Esophagus squamous epithelium (tissue), 5 donors: ENCODE measurements around the gene SURF1. TPM values are rescaled to one million over a fixed set of nuclear protein-coding genes. Genes with fewer than 3 reads are reported as not detected.
"Not testable (repeated sequence)": the region's sequence is repeated elsewhere in the genome, so short reads cannot be mapped to it uniquely, and the experiment has no call there.

Experiments used
- DNase-seq: peaks from one replicate; lab custom pipeline; 2025; lab: John Stamatoyannopoulos, UW
- H3K27ac ChIP-seq, 4 donors: fragments of 200-600 bp; sonication (generic); one replicate each; pipeline ENCODE4 v1.5.1; 2016 to 2019; ENCODE audit warnings: mild to moderate bottlenecking in 1 of 4
- H3K27me3 ChIP-seq, 4 donors: fragments of 200-600 bp; sonication (generic); 1 replicate in 3 of 4; 2 replicates in 1 of 4; pipeline versions ENCODE4 v1.5.1 to v1.6.0; 2017 to 2021; ENCODE audit warnings: antibody characterized with exemption in 1 of 4
- H3K36me3 ChIP-seq, 3 donors: fragments of 200-600 bp; sonication (generic); one replicate each; pipeline ENCODE4 v1.5.1; 2016 to 2019
- H3K4me1 ChIP-seq, 3 donors: fragments of 200-600 bp; sonication (generic); one replicate each; pipeline ENCODE4 v1.5.1; 2017 to 2019
- H3K4me3 ChIP-seq, 4 donors: fragments of 200-600 bp; sonication (generic); 1 replicate in 3 of 4; 2 replicates in 1 of 4; pipeline ENCODE4 v1.5.1; 2016 to 2019; ENCODE audit warnings: mild to moderate bottlenecking in 2 of 4, moderate library complexity in 1 of 4
- H3K9me3 ChIP-seq, 3 donors: fragments of 200-600 bp; sonication (generic); one replicate each; pipeline ENCODE4 v1.5.1; 2016 to 2019
- POLR2A ChIP-seq, 4 donors: fragments of 450-650 bp; IDR thresholded peaks; one replicate each; pipeline ENCODE4 v1.6.1; 2017; ENCODE audit warnings: antibody characterized with exemption in 4 of 4, mild to moderate bottlenecking in 4 of 4, moderate library complexity in 3 of 4
- WGBS, 2 donors: methylation state at CpG; one replicate each; pipeline ENCODE4 v1.1.5; 2018; 5-methylcytosine and 5-hydroxymethylcytosine counted together
- intact Hi-C: fragments of 100-400 bp; cut with DNase I; formaldehyde crosslinking; loops from one replicate; pipeline ENCODE4 v1.15.0; 2022
- total RNA-seq, 4 donors: library from RNA; depleted of rRNA; stranded (reverse); fragments of >200 nt; gene quantifications; one replicate each; pipeline ENCODE4 v1.1.0, GENCODE V29; 2016
- TF ChIP-seq, protein P1 (sequence below), 6 experiments: fragments of 450-650 bp in 4 of 6; fragments of 200-600 bp in 2 of 6; sonication (generic) in 2 of 6; IDR thresholded peaks; one replicate each; pipeline ENCODE4 v1.5.1; 2016 to 2019; ENCODE audit warnings: antibody characterized with exemption in 6 of 6, mild to moderate bottlenecking in 4 of 6, moderate library complexity in 4 of 6
- donor health status: DM: yes; HTN: yes; CAD: no.

Gene SURF1
- total RNA-seq, 4 donors from 2014 or later = 18.2 to 44.7 (median 32.0) TPM

DNA sequence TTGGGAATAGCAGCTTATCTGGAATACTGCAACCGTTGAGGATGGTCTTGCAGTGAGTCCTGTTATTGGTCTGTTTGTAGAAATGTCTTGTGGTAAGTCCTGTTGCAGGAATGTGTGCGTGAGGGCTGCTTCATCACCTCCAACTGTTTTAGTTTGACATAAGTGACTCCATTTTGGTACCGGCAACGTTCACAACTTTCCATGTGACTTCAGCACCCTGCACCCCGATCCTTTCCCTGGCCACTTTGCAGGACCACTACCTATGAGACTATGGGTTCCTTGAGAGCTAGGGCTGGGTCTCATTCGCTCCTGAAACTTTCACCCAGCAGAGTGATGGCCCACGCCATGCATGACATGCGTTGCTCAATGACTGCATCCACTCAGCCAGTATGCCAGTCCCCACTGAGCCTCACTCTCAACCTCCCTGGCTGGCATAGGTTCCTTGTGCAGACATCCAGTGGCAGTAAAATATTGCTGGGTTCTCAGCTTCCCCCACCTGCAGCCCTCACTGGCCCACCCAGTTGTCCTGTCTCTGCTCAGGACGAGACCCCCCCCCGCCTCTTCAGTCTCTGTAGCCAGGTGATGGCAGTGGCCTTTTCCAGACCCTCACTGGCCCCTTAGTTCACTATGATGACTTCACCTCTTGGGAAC, 28.3 kb downstream of the SURF1 start:
- intact Hi-C loops = no loop called here
- 86 to 92% methylated on average over 9 of the region's 10 CpGs for WGBS, 2 donors
- Histone ChIP-seq H3K9me3 (no peaks in the 10 kb centered on the region), H3K4me3 (no peak overlapping the region), H3K4me1 (peaks cover 0 to 19% (median 0%) of the 10 kb centered on the region in 3 donors), H3K27me3 (no peaks in the 10 kb centered on the region), H3K36me3 (peaks cover 18 to 34% (median 21%) of the 10 kb centered on the region in 3 donors), H3K27ac (no peak overlapping the region)
- DNase-seq = no peak
- no peak for TF ChIP-seq POLR2A (IDR thresholded peaks at IDR 0.05)
- TF ChIP-seq, protein P1, sequence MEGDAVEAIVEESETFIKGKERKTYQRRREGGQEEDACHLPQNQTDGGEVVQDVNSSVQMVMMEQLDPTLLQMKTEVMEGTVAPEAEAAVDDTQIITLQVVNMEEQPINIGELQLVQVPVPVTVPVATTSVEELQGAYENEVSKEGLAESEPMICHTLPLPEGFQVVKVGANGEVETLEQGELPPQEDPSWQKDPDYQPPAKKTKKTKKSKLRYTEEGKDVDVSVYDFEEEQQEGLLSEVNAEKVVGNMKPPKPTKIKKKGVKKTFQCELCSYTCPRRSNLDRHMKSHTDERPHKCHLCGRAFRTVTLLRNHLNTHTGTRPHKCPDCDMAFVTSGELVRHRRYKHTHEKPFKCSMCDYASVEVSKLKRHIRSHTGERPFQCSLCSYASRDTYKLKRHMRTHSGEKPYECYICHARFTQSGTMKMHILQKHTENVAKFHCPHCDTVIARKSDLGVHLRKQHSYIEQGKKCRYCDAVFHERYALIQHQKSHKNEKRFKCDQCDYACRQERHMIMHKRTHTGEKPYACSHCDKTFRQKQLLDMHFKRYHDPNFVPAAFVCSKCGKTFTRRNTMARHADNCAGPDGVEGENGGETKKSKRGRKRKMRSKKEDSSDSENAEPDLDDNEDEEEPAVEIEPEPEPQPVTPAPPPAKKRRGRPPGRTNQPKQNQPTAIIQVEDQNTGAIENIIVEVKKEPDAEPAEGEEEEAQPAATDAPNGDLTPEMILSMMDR (IDR thresholded peaks at IDR 0.05) = no peak

DNA sequence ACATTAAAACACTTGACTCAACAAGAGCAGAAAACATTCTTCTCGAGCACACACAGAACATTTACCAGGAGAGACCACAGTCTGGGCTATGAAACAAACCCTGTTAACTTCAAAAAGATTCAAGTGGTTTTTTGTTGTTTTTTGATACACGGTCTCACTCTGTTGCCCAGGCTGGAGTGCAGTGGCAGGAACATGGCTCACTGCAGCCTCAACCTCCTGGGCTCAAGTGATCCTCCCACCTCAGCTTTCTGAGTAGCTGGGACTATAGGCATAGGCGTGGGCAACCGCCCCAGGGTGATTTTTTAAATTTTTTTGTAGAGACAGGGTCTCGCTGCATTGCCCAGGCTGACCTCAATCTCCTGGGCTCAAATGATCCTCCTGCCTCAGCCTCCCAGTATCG, 29.3 kb downstream of the SURF1 start:
- DNase-seq, H3K4me3 ChIP-seq, H3K9me3 ChIP-seq, intact Hi-C loops, H3K27me3 ChIP-seq, H3K27ac ChIP-seq: not testable (repeated sequence)
- WGBS, 2 donors = 90 to 92% methylated on average over 4 to 6 of the region's 6 CpGs
- Histone ChIP-seq H3K4me1 (peaks cover 0 to 13% (median 0%) of the 10 kb centered on the region in 3 donors), H3K36me3 (peaks cover 12 to 25% (median 12%) of the 10 kb centered on the region in 3 donors)

DNA sequence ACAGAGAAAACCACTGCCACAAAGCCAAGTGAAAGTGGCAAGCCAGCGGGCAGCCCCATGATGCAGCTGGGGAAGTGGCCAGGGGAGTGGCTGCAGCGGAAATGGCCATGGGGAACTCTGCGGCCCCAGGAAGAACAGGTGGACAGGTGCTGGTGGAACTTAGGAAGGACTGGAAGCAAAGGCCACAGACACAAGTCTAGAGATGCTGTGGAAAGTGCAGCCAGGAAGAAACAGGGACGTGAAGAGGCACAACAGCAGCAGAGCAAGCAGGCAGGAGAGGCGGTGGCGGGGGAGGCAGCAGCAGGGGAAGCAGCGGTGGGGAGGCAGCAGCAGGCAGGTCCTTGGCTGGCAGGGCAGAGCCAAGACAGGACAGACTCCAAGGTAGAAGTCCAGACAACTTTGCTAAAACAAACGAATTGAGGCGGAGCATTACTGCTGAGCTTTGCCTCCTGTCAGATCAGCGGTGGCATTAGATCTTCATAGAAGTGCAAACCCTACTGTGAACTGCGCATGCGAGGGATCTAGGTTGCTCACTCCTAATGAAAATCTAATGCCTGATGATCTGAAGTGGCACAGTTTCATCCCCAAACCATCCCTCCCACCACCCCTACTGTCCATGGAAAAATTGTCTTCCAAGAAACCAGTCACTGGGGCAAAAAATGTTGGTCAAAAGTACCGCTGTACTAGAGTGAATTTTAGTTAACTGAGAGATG, 32.1 kb downstream of the SURF1 start:
- Histone ChIP-seq H3K9me3 (no peaks in the 10 kb centered on the region), H3K27me3 (no peaks in the 10 kb centered on the region), H3K27ac (no peak overlapping the region), H3K4me1 (peaks cover 0 to 4% (median 0%) of the 10 kb centered on the region in 3 donors), H3K36me3 (no peaks in the 10 kb centered on the region), H3K4me3 (no peak overlapping the region)
- intact Hi-C loops = loop anchor here (5.0 kb wide), 1 partner anchor 137 kb away; no protein-coding TSS in a partner anchor
- TF ChIP-seq, protein P1 (IDR thresholded peaks at IDR 0.05) = no peak
- no peak for TF ChIP-seq POLR2A (IDR thresholded peaks at IDR 0.05)
- DNase-seq = no peak
- WGBS, 2 donors = 78 to 82% methylated on average over 13 of the region's 13 CpGs

DNA sequence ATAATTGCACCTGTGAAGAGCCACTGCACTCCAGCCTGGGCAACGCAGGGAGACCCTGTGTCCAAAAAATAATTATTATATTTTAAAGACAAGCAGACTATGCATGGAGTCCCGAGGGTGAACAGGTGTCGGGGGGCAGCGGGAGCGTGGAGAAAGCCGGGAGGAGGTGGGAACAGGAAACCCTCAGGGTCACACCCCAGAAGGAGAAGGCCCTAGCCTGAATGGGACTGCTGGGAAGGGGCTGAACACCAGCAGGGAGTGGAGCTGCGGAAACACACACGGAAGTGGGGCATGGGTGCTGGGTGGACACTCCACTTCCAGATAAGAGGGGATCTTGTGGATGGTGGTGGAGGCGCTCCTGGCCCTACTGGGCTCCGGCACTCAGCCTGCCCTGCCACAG, 33.1 kb downstream of the SURF1 start:
- Histone ChIP-seq H3K27ac (no peak overlapping the region), H3K27me3 (no peaks in the 10 kb centered on the region), H3K9me3 (no peaks in the 10 kb centered on the region), H3K36me3 (no peaks in the 10 kb centered on the region), H3K4me1 (no peaks in the 10 kb centered on the region), H3K4me3 (no peak overlapping the region)
- WGBS, 2 donors = 83 to 95% methylated on average over 9 to 10 of the region's 10 CpGs
- DNase-seq = no peak
- intact Hi-C loops = loop anchor here (5.0 kb wide), 1 partner anchor 136 kb away; no protein-coding TSS in a partner anchor
- no peak for TF ChIP-seq POLR2A (IDR thresholded peaks at IDR 0.05)
- TF ChIP-seq, protein P1 (IDR thresholded peaks at IDR 0.05) = no peak

DNA sequence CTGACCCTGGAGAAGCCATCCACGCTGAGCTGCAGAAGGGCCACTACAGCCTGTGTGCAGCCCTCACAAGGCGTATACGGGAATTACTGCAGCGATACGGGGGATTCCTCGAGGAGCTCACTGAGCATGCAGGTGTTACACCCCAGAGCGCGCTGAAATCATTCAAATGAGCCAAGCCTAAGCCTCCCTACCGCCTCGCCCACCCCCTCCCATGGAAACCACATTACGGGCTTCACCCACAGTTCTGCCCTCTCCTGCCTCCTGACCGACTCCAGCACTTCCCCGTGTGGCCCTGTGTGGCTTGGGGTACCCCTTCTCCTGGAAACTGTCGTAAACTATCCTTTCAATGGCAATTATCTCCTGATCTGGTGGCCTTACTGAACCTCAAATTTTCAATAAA, 33.6 kb downstream of the SURF1 start:
- intact Hi-C loops = loop anchor here (5.0 kb wide), 1 partner anchor 135 kb away; no protein-coding TSS in a partner anchor
- H3K36me3 ChIP-seq = no peaks in the 10 kb centered on the region
- no peak for DNase-seq

More for the DNA sequence above, 33.6 kb downstream of the SURF1 start:
- no peak overlapping the region for H3K27ac ChIP-seq
- TF ChIP-seq, protein P1 (IDR thresholded peaks at IDR 0.05) = no peak
- no peak for TF ChIP-seq POLR2A (IDR thresholded peaks at IDR 0.05)
- H3K4me3 ChIP-seq = no peak overlapping the region
- H3K9me3 ChIP-seq = no peaks in the 10 kb centered on the region
- no peaks in the 10 kb centered on the region for H3K4me1 ChIP-seq
- no peaks in the 10 kb centered on the region for H3K27me3 ChIP-seq
- WGBS, 2 donors = 77 to 90% methylated on average over 2 to 6 of the region's 14 CpGs
